SK-N-SH (cell line): ENCODE measurements around the gene ADAM30. TPM values are rescaled to one million over a fixed set of nuclear protein-coding genes. Genes with fewer than 3 reads are reported as not detected.
"Not testable (repeated sequence)": the region's sequence is repeated elsewhere in the genome, so short reads cannot be mapped to it uniquely, and the experiment has no call there.

Source experiments
- CTCF ChIA-PET: fragments of 300-600, 350-600 bp; formaldehyde crosslinking; extraction: SDS; loops from one replicate; lab custom pipeline; 2021; lab: Yijun Ruan, JAX
- POLR2A ChIA-PET: fragments of 350-600 bp; sonication (Branson Sonifier 250); formaldehyde crosslinking; extraction: SDS; loops from one replicate; lab custom pipeline; 2020; ENCODE audit warnings: antibody characterized with exemption, inconsistent platforms; lab: Yijun Ruan, JAX
- DNase-seq: peaks from one replicate; pipeline ENCODE4 v3.0.0; 2012
- H2AFZ ChIP-seq: fragments of 200-600 bp; sonication (generic); 2 replicates; pipeline ENCODE4 v1.8.1; 2016; ENCODE audit warnings: antibody characterized with exemption, mild to moderate bottlenecking, low read depth
- H3F3A ChIP-seq: fragments of 200-600 bp; sonication (generic); replicated peaks from 2 replicates; pipeline ENCODE3; 2016; ENCODE audit warnings: antibody characterized with exemption, mild to moderate bottlenecking; ENCODE audit not compliant: insufficient read depth
- H3K27ac ChIP-seq, 2 experiments: fragments of 200-500 bp in 1 of 2; fragments of 200-600 bp in 1 of 2; sonication (Bioruptor generic) in 1 of 2; sonication (generic), shearing (Covaris generic) in 1 of 2; 2 replicates each; pipeline versions ENCODE4 v1.5.1 to v1.6.1; 2014 to 2016; ENCODE audit warnings: low read depth in 2 of 2, inconsistent platforms in 1 of 2, low read length in 1 of 2, mild to moderate bottlenecking in 1 of 2, mixed read lengths in 1 of 2
- H3K27me3 ChIP-seq: fragments of 200-600 bp; sonication (generic), shearing (Covaris generic); 2 replicates; pipeline ENCODE4 v1.6.1; 2016; ENCODE audit warnings: mixed run types; ENCODE audit not compliant: insufficient read depth
- H3K36me3 ChIP-seq, 2 experiments: fragments of 200-500 bp in 1 of 2; fragments of 200-600 bp in 1 of 2; sonication (Bioruptor generic) in 1 of 2; sonication (generic) in 1 of 2; replicated peaks in 1 of 2; 2 replicates each; pipeline versions ENCODE3 to v1.5.1; 2014 to 2016; ENCODE audit warnings: low read length in 1 of 2, mild to moderate bottlenecking in 1 of 2; ENCODE audit not compliant: insufficient read depth in 2 of 2, control insufficient read depth in 1 of 2
- H3K4me1 ChIP-seq, 2 experiments: fragments of 200-500 bp in 1 of 2; fragments of 200-600 bp in 1 of 2; sonication (Bioruptor generic) in 1 of 2; sonication (generic), shearing (Covaris generic) in 1 of 2; 2 replicates each; pipeline versions ENCODE4 v1.5.1 to v1.6.1; 2014 to 2016; ENCODE audit warnings: low read depth in 1 of 2, low read length in 1 of 2, mixed run types in 1 of 2; ENCODE audit not compliant: insufficient read depth in 2 of 2, control insufficient read depth in 1 of 2
- H3K4me2 ChIP-seq: fragments of 200-600 bp; sonication (generic), shearing (Covaris generic); 2 replicates; pipeline ENCODE4 v1.6.1; 2017; ENCODE audit warnings: mixed run types
- H3K4me3 ChIP-seq, 2 experiments: fragments of 200-500 bp in 1 of 2; fragments of 200-600 bp in 1 of 2; sonication (Bioruptor generic) in 1 of 2; sonication (generic), shearing (Covaris generic) in 1 of 2; 2 replicates each; pipeline versions ENCODE4 v1.5.1 to v1.8.1; 2014 to 2016; ENCODE audit warnings: low read depth in 2 of 2, inconsistent platforms in 1 of 2, low read length in 1 of 2, mild to moderate bottlenecking in 1 of 2, mixed read lengths in 1 of 2, moderate library complexity in 1 of 2
- H3K79me2 ChIP-seq: fragments of 200-600 bp; sonication (generic); 2 replicates; pipeline ENCODE4 v1.8.1; 2017; ENCODE audit warnings: mild to moderate bottlenecking; ENCODE audit not compliant: insufficient read depth
- H3K9ac ChIP-seq: fragments of 200-600 bp; sonication (generic); 2 replicates; pipeline ENCODE4 v1.6.1; 2017; ENCODE audit warnings: mixed run types
- H3K9me2 ChIP-seq: fragments of 200-600 bp; sonication (generic); 2 replicates; pipeline ENCODE4 v1.6.1; 2017; ENCODE audit warnings: mixed run types
- H3K9me3 ChIP-seq: fragments of 200-600 bp; sonication (generic); 2 replicates; pipeline ENCODE4 v1.6.1; 2017; ENCODE audit warnings: mixed run types, mild to moderate bottlenecking, moderate library complexity
- H4K20me1 ChIP-seq: fragments of 200-600 bp; sonication (generic); 2 replicates; pipeline ENCODE4 v1.6.1; 2017; ENCODE audit warnings: mild to moderate bottlenecking, mixed run types; ENCODE audit not compliant: insufficient read depth
- EP300 ChIP-seq, 2 experiments: IDR thresholded peaks; 2 replicates each; pipeline versions ENCODE4 v1.4.0 to v1.6.1; 2012; ENCODE audit warnings: borderline replicate concordance in 1 of 2, low read depth in 1 of 2, low read length in 1 of 2
- FOSL2 ChIP-seq: IDR thresholded peaks from 2 replicates; pipeline ENCODE4 v1.4.0; 2012; ENCODE audit warnings: low read depth, mild to moderate bottlenecking, moderate library complexity, borderline replicate concordance
- GABPA ChIP-seq: IDR thresholded peaks from 2 replicates; pipeline ENCODE4 v1.4.0; 2012; ENCODE audit warnings: low read depth, mild to moderate bottlenecking
- JUND ChIP-seq: IDR thresholded peaks from 2 replicates; pipeline ENCODE4 v1.4.0; 2012
- MEF2A ChIP-seq: IDR thresholded peaks from 2 replicates; pipeline ENCODE4 v1.4.0; 2012; ENCODE audit warnings: low read depth, borderline replicate concordance
- REST ChIP-seq: IDR thresholded peaks from 2 replicates; pipeline ENCODE4 v1.6.1; 2012; ENCODE audit warnings: mild to moderate bottlenecking, low read depth, low read length, moderate library complexity
- TAF1 ChIP-seq: IDR thresholded peaks from 2 replicates; pipeline ENCODE4 v1.6.1; 2012; ENCODE audit warnings: low read depth, mild to moderate bottlenecking, low read length, moderate library complexity, borderline replicate concordance
- USF2 ChIP-seq: fragments of 150-350 bp; IDR thresholded peaks from 2 replicates; pipeline ENCODE4 v1.6.1; 2017; ENCODE audit warnings: antibody characterized with exemption, low read length, low read depth, borderline replicate concordance
- WGBS: methylation state at CpG from one replicate; pipeline ENCODE4 v1.1.6; 2017; ENCODE audit warnings: low lambda C conversion rate; 5-methylcytosine and 5-hydroxymethylcytosine counted together
- polyA plus RNA-seq, 3 experiments: library from polyadenylated mRNA; depleted of rRNA; stranded (reverse); fragments of >200 nt; gene quantifications; 2 replicates each; pipeline ENCODE4 v1.2.3, GENCODE V29; 2012
- TF ChIP-seq, protein P1 (sequence below): IDR thresholded peaks from 2 replicates; pipeline ENCODE4 v1.4.0; 2012; ENCODE audit warnings: low read depth

The ADAM30 gene
- polyA plus RNA-seq, 1 of the 3 experiments (the other 2 are of a cell fraction): not detected

- Histone ChIP-seq H3F3A (peaks cover 6% of the 10 kb centered on the region), H2AFZ (peak overlapping the region; percentile 89), H3K36me3 (no peaks in the 10 kb centered on the region), H3K4me3 (no peak overlapping the region), H3K9ac (no peak overlapping the region), H3K27ac (peak overlapping the region in 1 of 2 experiments; percentile 52; a peak in 2 of 4 replicates), H3K4me1 (peaks cover 0 to 11% of the 10 kb centered on the region in 2 experiments; a peak in 1 of 4 replicates), H3K79me2 (no peaks in the 10 kb centered on the region), H3K9me3 (no peaks in the 10 kb centered on the region), H3K9me2 (no peaks in the 10 kb centered on the region), H3K4me2 (peak overlapping the region; percentile 12; the same call in 1 of the 2 replicates), H3K27me3 (no peaks in the 10 kb centered on the region), H4K20me1 (no peaks in the 10 kb centered on the region)
- TF ChIP-seq FOSL2 (peak; percentile 84), GABPA (peak; percentile 66), USF2 (no peak), JUND (peak; percentile 69), EP300 (IDR thresholded peaks at IDR 0.05; ENCODE audit: borderline replicate concordance in 1 of 2, low read depth in 1 of 2, low read length in 1 of 2) (no peak), MEF2A (no peak)
- TF ChIP-seq, protein P1, sequence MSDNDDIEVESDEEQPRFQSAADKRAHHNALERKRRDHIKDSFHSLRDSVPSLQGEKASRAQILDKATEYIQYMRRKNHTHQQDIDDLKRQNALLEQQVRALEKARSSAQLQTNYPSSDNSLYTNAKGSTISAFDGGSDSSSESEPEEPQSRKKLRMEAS: peak; percentile 73
- CTCF ChIA-PET: interaction anchor here (2.1 kb wide), 1 partner anchor 11 kb away, joined by 8 read pairs; no protein-coding TSS in a partner anchor
- POLR2A ChIA-PET: no interaction called here
- DNase-seq: no peak
- 35% methylated on average over 4 of the region's 4 CpGs for WGBS
Observed at GRCh38 chr1:119859647-119860046, 36.7 kb downstream of the ADAM30 start.

DNA sequence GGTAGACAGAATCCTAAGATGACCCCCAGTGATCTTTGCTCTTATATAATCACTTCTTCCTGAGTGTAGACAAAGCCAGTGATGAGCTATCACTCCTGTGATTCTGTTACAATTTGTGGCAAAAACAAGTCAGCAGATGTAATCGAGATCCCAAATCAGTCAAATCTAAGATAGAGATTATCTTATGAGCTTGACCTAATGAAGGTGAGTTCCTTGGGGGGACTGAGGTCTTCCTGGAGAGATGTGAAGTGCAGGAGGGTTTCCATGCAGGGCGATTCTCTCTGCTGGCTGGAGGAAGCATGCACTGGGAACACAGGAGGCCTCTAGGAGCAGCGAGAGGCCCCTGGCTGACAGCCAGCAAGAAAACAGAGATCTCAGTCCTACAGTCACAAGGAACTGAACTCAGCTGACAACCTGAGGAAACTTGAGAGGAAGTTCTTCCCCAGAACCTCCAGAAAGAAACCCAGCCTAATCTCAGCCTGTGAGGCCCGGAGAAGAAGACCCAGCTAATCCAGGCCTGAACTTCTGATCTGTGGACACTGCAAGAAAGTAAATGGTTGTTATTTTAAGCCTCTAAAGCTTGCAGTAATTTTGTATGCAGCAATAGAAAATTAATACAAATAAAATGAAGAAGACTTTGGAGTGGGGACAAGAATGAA is 37.6 kb downstream of the ADAM30 start:
- DNase-seq, H3K79me2 ChIP-seq, H3K9ac ChIP-seq, H3F3A ChIP-seq, H3K4me3 ChIP-seq, H3K27me3 ChIP-seq, H3K9me3 ChIP-seq, H3K4me2 ChIP-seq, H4K20me1 ChIP-seq, H3K9me2 ChIP-seq, POLR2A ChIA-PET, H3K36me3 ChIP-seq, H3K27ac ChIP-seq: not testable (repeated sequence)
- peak overlapping the region; percentile 89; the same call in 1 of the 2 replicates for H2AFZ ChIP-seq
- H3K4me1 ChIP-seq: peaks cover 0 to 11% of the 10 kb centered on the region in 2 experiments; a peak in 1 of 4 replicates
- 95% methylated on average over 2 of the region's 4 CpGs for WGBS
- CTCF ChIA-PET: interaction anchor here (2.1 kb wide), 1 partner anchor 12 kb away, joined by 8 read pairs; no protein-coding TSS in a partner anchor

DNA sequence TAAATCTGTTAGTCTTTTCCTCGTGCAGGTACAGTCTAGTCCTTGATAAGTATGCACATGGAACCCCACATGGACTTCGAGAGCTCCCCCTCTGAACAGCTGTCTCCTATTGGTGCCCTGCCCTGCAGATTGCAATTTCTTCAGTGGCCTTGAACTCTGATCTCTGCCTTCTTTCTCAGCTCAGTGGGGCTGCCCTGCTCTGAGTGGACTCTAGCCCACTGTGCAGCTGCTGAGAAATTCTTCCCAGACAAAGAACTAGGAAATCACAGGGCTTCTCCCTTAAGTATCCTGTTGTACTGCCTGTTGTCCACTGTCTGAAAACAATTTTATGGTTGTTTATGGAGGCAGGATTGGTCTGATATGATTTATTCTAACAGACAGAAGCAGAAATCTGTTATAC is 38.2 kb downstream of the ADAM30 start:
- Histone ChIP-seq H3K9ac (no peak overlapping the region), H3K4me3 (no peak overlapping the region), H3K27ac (no peak overlapping the region), H2AFZ (no peak overlapping the region), H3K4me1 (peaks cover 0 to 11% of the 10 kb centered on the region in 2 experiments; a peak in 1 of 4 replicates), H3K36me3 (no peaks in the 10 kb centered on the region), H3K9me3 (no peaks in the 10 kb centered on the region), H4K20me1 (no peaks in the 10 kb centered on the region), H3F3A (peaks cover 6% of the 10 kb centered on the region), H3K9me2 (no peaks in the 10 kb centered on the region), H3K79me2 (no peaks in the 10 kb centered on the region), H3K4me2 (no peak overlapping the region), H3K27me3 (no peaks in the 10 kb centered on the region)
- TF ChIP-seq REST: no peak
- no peak for TF ChIP-seq TAF1
- TF ChIP-seq MEF2A: no peak
- TF ChIP-seq JUND: no peak
- WGBS: 61% methylated on average over 2 of the region's 2 CpGs
- no peak for DNase-seq
- POLR2A ChIA-PET: no interaction called here
- CTCF ChIA-PET: interaction anchor here (2.1 kb wide), 1 partner anchor 12 kb away, joined by 8 read pairs; no protein-coding TSS in a partner anchor
